ENCODE data around the gene MYO18A. TPM values are rescaled to one million over a fixed set of nuclear protein-coding genes. Genes with fewer than 3 reads are reported as not detected.

MYO18A gene
- total and polyA plus RNA-seq, 9 donors, result 23.0 to 53.9 (median 31.7) TPM

- Histone ChIP-seq H3K4me1 (ENCODE audit: insufficient read depth) (peaks cover 11% of the 10 kb centered on the region), H3K27me3 (no peaks in the 10 kb centered on the region), H3K4me3 (no peak overlapping the region), H3K36me3 (no peaks in the 10 kb centered on the region), H3K27ac (no peak overlapping the region), H3K9me3 (no peaks in the 10 kb centered on the region)
- TF ChIP-seq EP300 (IDR thresholded peaks at IDR 0.05), result no peak
- TF ChIP-seq CTCF (IDR thresholded peaks at IDR 0.05), result no peak
- no peak for TF ChIP-seq POLR2A (IDR thresholded peaks at IDR 0.05)
- WGBS, 3 donors, result 85 to 88% (median 88%) methylated on average over 13 of the region's 13 CpGs
- intact Hi-C loops (cut with DNase I), result no loop called here
- DNase-seq, result no peak
These were observed 41.8 kb downstream of the MYO18A start for GRCh38 chr17:29138184-29138955.

- no peak overlapping the region for H3K4me3 ChIP-seq
- intact Hi-C loops (cut with DNase I), result no loop called here
- no peak for DNase-seq
- 87 to 88% (median 87%) methylated on average over 8 of the region's 8 CpGs for WGBS, 3 donors
- no peaks in the 10 kb centered on the region for H3K36me3 ChIP-seq
- no peaks in the 10 kb centered on the region for H3K27me3 ChIP-seq
- H3K27ac ChIP-seq, result no peak overlapping the region
- TF ChIP-seq CTCF (IDR thresholded peaks at IDR 0.05), result no peak
- no peak for TF ChIP-seq POLR2A (IDR thresholded peaks at IDR 0.05)
- no peak for TF ChIP-seq EP300 (IDR thresholded peaks at IDR 0.05)
- H3K9me3 ChIP-seq, result no peaks in the 10 kb centered on the region
- peaks cover 11% of the 10 kb centered on the region for H3K4me1 ChIP-seq (ENCODE audit: insufficient read depth)
These were observed 43.0 kb downstream of the MYO18A start for GRCh38 chr17:29136998-29137730.

- no peak for DNase-seq
- Histone ChIP-seq H3K9me3 (no peaks in the 10 kb centered on the region), H3K27me3 (no peaks in the 10 kb centered on the region), H3K4me3 (no peak overlapping the region), H3K36me3 (no peaks in the 10 kb centered on the region), H3K4me1 (ENCODE audit: insufficient read depth) (peaks cover 14% of the 10 kb centered on the region), H3K27ac (no peak overlapping the region)
- no peak for TF ChIP-seq EP300 (IDR thresholded peaks at IDR 0.05)
- no peak for TF ChIP-seq POLR2A (IDR thresholded peaks at IDR 0.05)
- TF ChIP-seq CTCF (IDR thresholded peaks at IDR 0.05), result no peak
- intact Hi-C loops (cut with DNase I), result no loop called here
- 73 to 94% (median 81%) methylated on average over 2 of the region's 2 CpGs for WGBS, 3 donors
These were observed 44.7 kb downstream of the MYO18A start for GRCh38 chr17:29135464-29135863.

GRCh38 chr17:29133121-29133713, 47.0 kb downstream of the MYO18A start:
- Histone ChIP-seq H3K4me3 (no peak overlapping the region), H3K9me3 (no peaks in the 10 kb centered on the region), H3K27me3 (no peaks in the 10 kb centered on the region), H3K27ac (no peak overlapping the region), H3K36me3 (no peaks in the 10 kb centered on the region), H3K4me1 (ENCODE audit: insufficient read depth) (peaks cover 4% of the 10 kb centered on the region)
- TF ChIP-seq POLR2A (IDR thresholded peaks at IDR 0.05), result no peak
- no peak for TF ChIP-seq CTCF (IDR thresholded peaks at IDR 0.05)
- no peak for TF ChIP-seq EP300 (IDR thresholded peaks at IDR 0.05)
- intact Hi-C loops (cut with DNase I), result no loop called here
- DNase-seq, result no peak
- WGBS, 3 donors, result 57 to 69% (median 65%) methylated on average over 4 of the region's 4 CpGs
